Smooth muscle cell (in vitro differentiated cells): ENCODE results near the gene PRSS21. TPM values are rescaled to one million over a fixed set of nuclear protein-coding genes. Genes with fewer than 3 reads are reported as not detected.

ENCODE experiments used
- DNase-seq: peaks from one replicate; lab custom pipeline; 2025; ENCODE audit not compliant: unreplicated experiment; lab: John Stamatoyannopoulos, UW
- H2AFZ ChIP-seq: fragments of 200-600 bp; sonication (generic); 2 replicates; pipeline ENCODE4 v1.6.0; 2016; ENCODE audit warnings: antibody characterized with exemption, low read depth, mild to moderate bottlenecking
- H3F3A ChIP-seq: fragments of 200-600 bp; sonication (generic); 2 replicates; pipeline ENCODE4 v1.6.0; 2017; ENCODE audit warnings: antibody characterized with exemption, low read depth
- H3K27ac ChIP-seq: fragments of 200-600 bp; sonication (generic); 2 replicates; pipeline ENCODE4 v1.5.1; 2016; ENCODE audit warnings: low read depth, mild to moderate bottlenecking
- H3K27me3 ChIP-seq: fragments of 200-600 bp; sonication (generic); 2 replicates; pipeline ENCODE4 v1.6.1; 2016; ENCODE audit warnings: low read depth, mild to moderate bottlenecking
- H3K36me3 ChIP-seq: fragments of 200-600 bp; sonication (generic); 2 replicates; pipeline ENCODE4 v1.5.1; 2016; ENCODE audit warnings: low read depth
- H3K4me1 ChIP-seq: fragments of 200-600 bp; sonication (generic); 2 replicates; pipeline ENCODE4 v1.5.1; 2016; ENCODE audit warnings: low read depth
- H3K4me2 ChIP-seq: fragments of 200-600 bp; sonication (generic); 2 replicates; pipeline ENCODE4 v1.6.0; 2016; ENCODE audit warnings: mild to moderate bottlenecking
- H3K4me3 ChIP-seq: fragments of 200-600 bp; sonication (generic); 2 replicates; pipeline ENCODE4 v1.5.1; 2016; ENCODE audit warnings: mild to moderate bottlenecking
- H3K79me2 ChIP-seq: fragments of 200-600 bp; sonication (generic); 2 replicates; pipeline ENCODE4 v1.6.0; 2016; ENCODE audit warnings: low read depth, mild to moderate bottlenecking
- H3K9ac ChIP-seq: fragments of 200-600 bp; sonication (generic); 2 replicates; pipeline ENCODE4 v1.6.0; 2016; ENCODE audit warnings: low read depth
- H3K9me3 ChIP-seq: fragments of 200-600 bp; sonication (generic); replicated peaks from 2 replicates; pipeline ENCODE4 v1.5.1; 2016; ENCODE audit warnings: low read depth
- H4K20me1 ChIP-seq: fragments of 200-600 bp; sonication (generic); 2 replicates; pipeline ENCODE4 v1.6.0; 2016; ENCODE audit warnings: low read depth
- CTCF ChIP-seq: fragments of 200-600 bp; sonication (generic); IDR thresholded peaks from 2 replicates; pipeline ENCODE4 v1.5.1; 2017; ENCODE audit warnings: borderline replicate concordance, mild to moderate bottlenecking, antibody characterized with exemption; ENCODE audit not compliant: insufficient read depth, poor library complexity, severe bottlenecking
- WGBS: methylation state at CpG from one replicate; pipeline ENCODE4 v1.1.7; 2016; ENCODE audit warnings: low lambda C conversion rate; 5-methylcytosine and 5-hydroxymethylcytosine counted together
- polyA plus RNA-seq: library from polyadenylated mRNA; unstranded; fragments of >200 nt; fragmentation: Nextera tagmentation; extraction: Ambion mirVana; gene quantifications from 2 replicates; pipeline ENCODE4 v1.2.1, GENCODE V29; 2016
- total RNA-seq: library from RNA; depleted of rRNA; stranded (reverse); fragments of >200 nt; gene quantifications from 2 replicates; pipeline ENCODE4 v1.2.3, GENCODE V29; 2014

PRSS21 gene
- total and polyA plus RNA-seq, 2 experiments from 2014 or later = not detected

- H3F3A ChIP-seq = no peaks in the 10 kb centered on the region
- WGBS = 95% methylated on average over 10 of the region's 10 CpGs
- H4K20me1 ChIP-seq = no peaks in the 10 kb centered on the region
- H2AFZ ChIP-seq = no peak overlapping the region
- H3K9ac ChIP-seq = no peak overlapping the region
- TF ChIP-seq CTCF = no peak
- no peak overlapping the region for H3K4me3 ChIP-seq
- H3K4me1 ChIP-seq = no peaks in the 10 kb centered on the region
- no peaks in the 10 kb centered on the region for H3K36me3 ChIP-seq
- no peaks in the 10 kb centered on the region for H3K9me3 ChIP-seq
- no peaks in the 10 kb centered on the region for H3K27me3 ChIP-seq
- DNase-seq = no peak
- no peaks in the 10 kb centered on the region for H3K79me2 ChIP-seq
- H3K4me2 ChIP-seq = no peak overlapping the region
- H3K27ac ChIP-seq = no peak overlapping the region
Measured at GRCh38 chr16:2818272-2818876, 1.3 kb downstream of the PRSS21 start.

DNA sequence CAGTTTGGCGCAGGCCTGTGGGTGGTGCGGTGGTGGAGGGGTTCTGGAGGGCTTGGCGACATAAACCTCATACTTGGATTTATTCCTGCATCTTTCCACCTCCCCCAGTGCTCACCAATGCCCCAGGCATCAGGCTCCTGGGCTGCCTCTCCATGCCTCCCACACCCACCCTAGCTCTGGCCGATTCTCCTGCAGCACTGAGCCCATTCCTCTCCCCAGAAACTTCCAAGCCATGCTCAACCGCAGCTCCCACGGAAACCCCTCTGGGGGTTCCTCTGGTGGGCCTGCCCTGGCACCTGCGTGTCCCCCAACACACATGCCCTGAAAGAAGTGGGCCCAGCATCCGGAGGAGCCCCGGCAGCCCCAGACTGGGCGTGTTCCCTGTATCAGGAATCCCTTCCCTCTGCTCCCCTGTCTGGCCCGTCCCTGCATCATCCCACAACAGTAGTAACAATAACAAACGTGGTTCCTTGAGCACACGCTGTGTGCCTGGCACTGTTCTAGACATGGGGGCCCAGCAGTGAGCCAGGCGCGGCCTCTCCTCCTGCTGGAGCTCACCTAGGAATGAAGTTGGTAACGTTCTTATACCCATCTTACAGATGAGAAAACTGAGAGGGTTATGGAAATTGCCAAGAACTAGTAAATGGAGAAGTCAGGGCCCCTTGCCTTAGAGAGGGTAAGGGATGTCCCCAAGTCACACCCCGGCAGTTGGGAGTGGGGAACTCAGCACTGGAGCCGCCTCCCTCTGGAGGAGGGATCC is 2.3 kb downstream of the PRSS21 start:
- H3K9ac ChIP-seq = no peak overlapping the region
- H2AFZ ChIP-seq = no peak overlapping the region
- no peak for DNase-seq
- H3K27me3 ChIP-seq = no peaks in the 10 kb centered on the region
- WGBS = 92% methylated on average over 18 of the region's 18 CpGs
- no peaks in the 10 kb centered on the region for H3K36me3 ChIP-seq
- H3K27ac ChIP-seq = no peak overlapping the region
- no peaks in the 10 kb centered on the region for H4K20me1 ChIP-seq
- no peaks in the 10 kb centered on the region for H3K9me3 ChIP-seq
- H3K4me3 ChIP-seq = no peak overlapping the region
- H3K4me1 ChIP-seq = no peaks in the 10 kb centered on the region
- H3K4me2 ChIP-seq = no peak overlapping the region
- H3K79me2 ChIP-seq = no peaks in the 10 kb centered on the region
- no peak for TF ChIP-seq CTCF
- no peaks in the 10 kb centered on the region for H3F3A ChIP-seq

GRCh38 chr16:2819939-2820835 is 3.1 kb downstream of the PRSS21 start:
- H3K4me2 ChIP-seq = no peak overlapping the region
- no peak overlapping the region for H3K4me3 ChIP-seq
- H4K20me1 ChIP-seq = no peaks in the 10 kb centered on the region
- H3K27ac ChIP-seq = no peak overlapping the region
- H2AFZ ChIP-seq = no peak overlapping the region
- H3K9me3 ChIP-seq = no peaks in the 10 kb centered on the region
- no peaks in the 10 kb centered on the region for H3K79me2 ChIP-seq
- no peaks in the 10 kb centered on the region for H3K4me1 ChIP-seq
- no peaks in the 10 kb centered on the region for H3K27me3 ChIP-seq
- no peaks in the 10 kb centered on the region for H3K36me3 ChIP-seq
- H3K9ac ChIP-seq = no peak overlapping the region
- H3F3A ChIP-seq = no peaks in the 10 kb centered on the region
- no peak for TF ChIP-seq CTCF
- DNase-seq = no peak
- 80% methylated on average over 17 of the region's 17 CpGs for WGBS
